GM18909 (cell line): ENCODE results near the gene IGSF23.
"Not testable (repeated sequence)": the region's sequence is repeated elsewhere in the genome, so short reads cannot be mapped to it uniquely, and the experiment has no call there.

ENCODE experiments used
- ATAC-seq: cut with Tn5 transposase; IDR thresholded peaks from one replicate; pipeline ENCODE4 v1.9.1; 2021; ENCODE audit warnings: mild to moderate bottlenecking; ENCODE audit not compliant: unreplicated experiment, poor library complexity

IGSF23 gene

DNA sequence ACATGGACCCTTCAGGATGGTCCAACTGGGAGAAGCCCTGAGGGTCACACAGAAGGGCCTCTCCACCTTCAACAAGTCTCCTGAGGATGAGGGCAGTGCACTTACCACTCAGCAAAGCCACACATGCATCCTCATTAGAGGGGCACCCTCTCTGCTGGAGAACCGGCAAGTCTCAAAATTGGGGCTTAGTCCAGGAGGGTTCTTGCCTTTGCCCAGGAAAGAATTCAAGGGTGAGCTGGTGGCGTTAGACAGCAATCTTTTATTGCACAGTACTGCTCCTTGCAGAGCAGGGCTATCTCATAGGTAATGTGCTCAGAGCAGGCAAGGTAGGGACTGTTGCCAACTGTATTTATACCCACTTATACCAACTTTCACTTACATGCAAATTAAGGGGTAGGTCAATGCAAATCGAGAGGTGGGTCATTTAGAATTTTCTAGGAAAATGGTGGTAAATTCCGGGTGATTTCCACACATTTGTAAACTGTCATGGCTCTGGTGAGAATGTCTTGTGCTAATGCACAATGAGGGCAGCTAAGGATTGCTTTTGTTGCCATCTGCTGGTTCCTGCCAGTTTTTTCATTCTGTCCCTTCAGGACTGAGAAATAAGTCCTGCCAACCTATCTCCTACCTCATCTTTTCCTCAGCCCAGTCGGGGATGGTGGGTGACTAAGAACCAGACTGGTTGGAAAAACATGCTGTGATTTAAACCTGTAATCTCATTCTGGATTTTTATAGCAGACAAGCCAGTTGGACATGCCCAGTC is 27.8 kb upstream of the IGSF23 start:
- ATAC-seq, result no peak

DNA sequence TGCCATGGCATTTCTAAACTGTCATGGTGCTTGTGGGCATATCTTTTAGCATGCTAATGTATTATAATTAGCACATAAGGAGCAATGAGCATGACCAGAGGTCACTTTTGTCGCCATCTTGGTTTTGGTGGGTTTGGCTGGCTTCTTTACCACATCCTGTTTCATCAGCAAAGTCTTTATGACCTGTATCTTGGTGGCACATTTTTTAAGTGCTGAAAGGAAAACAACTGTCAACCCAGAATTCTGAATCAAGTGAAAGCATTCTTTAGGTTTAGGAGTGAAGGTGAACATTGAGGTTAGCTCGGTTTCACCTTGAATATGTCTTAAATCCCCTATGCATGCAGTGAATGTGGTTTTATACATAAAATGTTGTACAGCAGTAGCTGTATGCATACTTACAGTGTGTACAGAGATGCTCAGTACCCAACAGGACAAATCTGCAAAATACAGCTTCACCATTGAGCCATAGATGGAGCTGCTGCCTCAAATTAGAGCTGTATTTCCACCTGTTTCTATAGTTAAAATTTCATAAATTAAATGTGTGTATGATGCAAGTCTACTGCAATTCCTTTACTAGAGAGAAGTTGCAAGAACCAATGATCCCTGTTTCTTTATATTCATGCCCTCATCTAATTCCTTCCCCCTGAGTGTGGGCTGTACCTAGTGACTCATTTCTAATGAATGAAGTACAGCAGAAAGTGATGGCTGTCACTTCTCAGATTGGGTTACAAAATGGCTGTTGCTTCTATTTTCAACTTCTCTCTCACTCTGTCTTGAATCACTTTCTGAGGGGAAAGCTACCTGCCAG is 25.2 kb upstream of the IGSF23 start:
- ATAC-seq, result no peak

DNA sequence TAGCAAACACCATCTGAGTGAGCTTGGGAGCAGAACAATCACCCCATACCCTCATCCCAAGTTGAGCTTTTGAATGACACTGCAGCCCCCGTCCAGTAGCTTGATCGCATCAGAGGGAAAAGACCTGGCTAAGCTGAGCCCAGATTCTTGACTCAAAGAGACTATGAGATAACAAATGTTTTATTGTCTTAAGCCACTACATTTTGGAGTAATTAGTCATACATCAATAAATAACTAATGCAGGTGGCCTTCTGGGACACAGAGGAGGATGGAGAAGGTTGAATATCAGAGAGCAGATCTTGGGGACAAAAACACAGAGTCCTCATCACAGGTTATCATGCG is 24.6 kb upstream of the IGSF23 start:
- ATAC-seq, result no peak

DNA sequence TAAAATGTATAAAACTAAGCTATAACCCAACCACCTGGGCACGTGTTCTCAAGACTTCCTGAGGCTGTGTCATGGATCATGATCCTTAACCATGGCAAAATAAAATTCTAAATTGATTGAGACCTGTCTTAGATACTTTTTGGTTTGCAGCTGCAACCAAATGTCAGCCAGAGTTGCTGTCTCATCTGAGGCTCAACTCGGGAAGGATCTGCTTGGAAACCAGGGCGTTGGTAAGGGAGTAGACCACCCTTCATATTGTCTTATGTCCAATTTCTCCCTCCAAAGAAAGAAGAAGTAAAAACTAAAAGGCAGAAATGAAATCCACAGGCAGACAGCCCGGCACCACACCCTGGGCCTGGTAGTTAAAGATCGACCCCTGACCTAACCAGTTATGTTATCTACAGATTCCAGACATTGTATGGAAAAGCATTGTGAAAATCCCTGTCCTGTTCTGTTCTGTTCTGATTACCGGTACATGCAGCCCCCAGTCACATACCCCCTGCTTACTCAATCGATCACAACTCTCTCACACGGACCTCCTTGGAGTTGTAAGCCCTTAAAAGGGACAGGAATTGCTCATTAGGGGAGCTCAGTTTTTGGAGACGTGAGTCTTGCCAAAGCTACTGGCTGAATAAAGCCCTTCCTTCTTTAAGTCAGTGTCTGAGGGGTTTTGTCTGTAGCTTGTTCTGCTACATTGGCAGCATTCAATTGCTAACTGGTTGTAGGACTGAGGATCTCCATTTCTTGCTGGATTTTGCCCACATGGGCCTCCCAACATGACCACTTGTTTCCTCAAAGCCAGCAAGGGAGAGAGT is 22.9 kb upstream of the IGSF23 start:
- ATAC-seq, result no peak

DNA sequence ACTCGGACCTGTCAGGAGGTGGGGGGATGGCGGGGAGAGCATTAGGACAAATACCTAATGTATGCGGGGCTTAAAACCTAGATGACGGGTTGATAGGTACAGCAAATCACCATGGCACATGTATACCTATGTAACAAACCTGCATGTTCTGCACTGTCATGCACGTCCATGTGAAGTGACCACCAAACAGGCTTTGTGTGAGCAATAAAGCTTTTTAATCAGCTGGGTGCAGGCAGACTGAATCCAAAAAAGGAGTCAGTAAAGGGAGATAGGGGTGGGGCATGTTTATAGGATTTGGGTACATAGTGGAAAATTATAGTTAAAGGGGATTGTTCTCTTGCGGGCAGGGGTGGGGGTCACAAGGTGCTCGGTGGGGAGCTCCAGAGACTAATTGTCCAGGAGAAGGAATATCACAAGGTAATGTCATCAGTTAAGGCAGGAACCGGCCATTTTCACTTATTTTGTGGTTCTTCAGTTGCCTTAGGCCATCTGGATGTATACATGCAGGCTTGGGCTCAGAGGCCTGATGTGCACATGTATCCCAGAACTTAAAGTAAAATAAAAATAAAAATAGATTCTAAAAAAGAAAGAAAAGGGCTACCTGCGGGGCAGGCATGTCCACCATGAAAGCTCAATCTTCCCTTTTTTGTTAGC is 21.9 kb upstream of the IGSF23 start:
- not testable (repeated sequence) for ATAC-seq

DNA sequence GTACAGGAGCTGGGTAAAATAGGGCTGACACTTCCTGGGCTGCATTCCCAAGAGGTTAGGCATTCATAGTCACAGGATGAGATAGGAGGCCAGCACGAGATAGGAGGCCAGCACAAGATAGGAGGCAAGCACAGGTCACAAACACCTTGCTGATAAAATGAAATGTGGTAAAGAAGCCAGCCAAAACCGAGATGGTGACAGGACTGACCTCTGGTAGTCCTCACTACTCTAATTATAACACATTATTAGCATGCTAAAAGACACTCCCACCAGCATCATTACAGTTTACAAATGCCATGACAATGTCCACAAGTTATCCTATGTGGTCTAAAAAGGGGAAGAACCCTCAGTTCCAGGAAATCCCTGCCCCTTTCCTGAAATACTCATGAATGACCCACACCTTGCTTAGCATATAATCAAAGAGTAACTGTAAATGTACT is 20.9 kb upstream of the IGSF23 start:
- no peak for ATAC-seq

DNA sequence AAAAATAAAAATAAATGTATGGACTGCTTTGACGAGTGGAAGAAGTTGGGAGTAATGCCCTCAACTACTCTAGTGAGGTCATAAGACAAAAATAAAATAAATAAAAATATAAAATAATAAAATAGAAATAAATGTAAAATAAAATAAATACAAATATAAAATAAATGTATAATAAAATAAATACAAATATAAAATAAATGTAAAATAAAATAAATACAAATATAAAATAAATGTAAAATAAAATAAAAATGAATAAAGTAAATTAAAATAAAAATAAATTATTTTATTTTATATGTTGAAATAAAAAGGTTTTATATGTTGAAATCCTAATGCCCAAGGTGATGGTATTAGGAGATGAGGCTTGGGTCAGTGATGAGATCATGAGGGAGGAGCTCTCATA is 20.1 kb upstream of the IGSF23 start:
- ATAC-seq, result no peak

DNA sequence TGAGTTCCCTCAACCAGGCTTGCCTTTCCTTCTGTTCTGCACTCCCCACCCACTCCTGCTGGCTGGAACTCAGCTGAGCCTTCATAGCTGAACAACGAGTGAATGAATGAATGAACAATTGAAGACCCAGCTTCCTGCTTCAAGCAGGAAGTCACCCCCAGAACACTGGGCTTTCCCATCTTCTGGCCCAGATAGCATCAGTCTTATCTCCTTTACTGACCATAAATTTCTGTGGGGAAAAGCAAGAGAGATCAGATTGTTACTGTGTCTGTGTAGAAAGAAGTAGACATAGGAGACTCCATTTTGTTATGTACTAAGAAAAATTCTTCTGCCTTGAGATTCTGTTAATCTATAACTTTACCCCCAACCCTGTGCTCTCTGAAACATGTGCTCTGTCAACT is 19.5 kb upstream of the IGSF23 start:
- not testable (repeated sequence) for ATAC-seq

DNA sequence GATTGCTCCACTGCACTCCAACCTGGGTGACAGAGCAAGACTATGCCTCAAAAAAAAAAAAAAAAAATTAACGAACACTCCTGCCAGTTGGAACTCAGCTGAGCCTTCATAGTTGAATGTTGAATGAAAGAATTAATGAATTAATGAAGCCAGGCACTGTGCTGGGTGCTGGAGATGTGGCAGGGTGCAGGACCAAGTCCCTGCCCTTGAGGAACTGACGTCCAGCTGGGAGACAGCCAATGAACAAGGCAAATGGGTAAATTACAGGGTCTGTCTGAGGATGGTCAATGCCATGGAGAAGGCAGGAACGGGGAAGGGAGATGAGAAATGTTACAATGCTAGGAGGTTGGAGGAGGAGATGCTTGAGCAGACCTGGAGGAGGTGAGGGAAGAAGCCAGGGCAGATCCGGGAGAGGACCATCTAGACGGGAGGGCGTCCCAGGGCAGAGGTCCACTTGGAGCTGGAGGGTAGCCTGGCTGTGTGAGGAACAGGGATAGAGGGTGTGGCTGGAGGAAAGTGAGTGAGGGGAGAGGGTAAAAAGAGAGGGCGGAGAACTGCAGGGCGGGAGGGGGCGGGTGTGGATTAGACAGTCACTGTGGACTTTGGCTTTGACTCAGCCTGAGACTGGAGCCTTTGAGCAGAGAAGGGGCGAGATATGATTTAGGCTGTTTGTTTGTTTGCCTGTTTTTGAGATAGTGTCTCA is 16.8 kb upstream of the IGSF23 start:
- ATAC-seq, result no peak

DNA sequence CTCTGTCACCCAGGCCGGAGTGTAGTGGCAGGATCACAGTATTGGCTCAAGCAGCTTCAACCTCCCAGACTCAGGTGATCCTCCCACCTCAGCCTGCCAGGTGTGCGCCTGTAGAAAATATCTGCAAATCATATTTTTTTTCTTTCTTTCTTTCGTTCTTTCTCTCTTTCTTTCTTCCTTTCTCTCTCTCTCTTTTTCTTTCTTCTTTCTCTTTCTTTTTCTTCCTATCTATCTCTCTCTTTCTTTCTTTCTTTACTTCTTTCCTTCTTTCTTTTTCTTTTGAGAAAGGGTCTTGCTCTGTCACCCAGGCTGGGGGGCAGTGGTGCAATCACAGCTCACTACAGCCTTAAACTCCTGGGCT is 16.3 kb upstream of the IGSF23 start:
- ATAC-seq, result no peak

DNA sequence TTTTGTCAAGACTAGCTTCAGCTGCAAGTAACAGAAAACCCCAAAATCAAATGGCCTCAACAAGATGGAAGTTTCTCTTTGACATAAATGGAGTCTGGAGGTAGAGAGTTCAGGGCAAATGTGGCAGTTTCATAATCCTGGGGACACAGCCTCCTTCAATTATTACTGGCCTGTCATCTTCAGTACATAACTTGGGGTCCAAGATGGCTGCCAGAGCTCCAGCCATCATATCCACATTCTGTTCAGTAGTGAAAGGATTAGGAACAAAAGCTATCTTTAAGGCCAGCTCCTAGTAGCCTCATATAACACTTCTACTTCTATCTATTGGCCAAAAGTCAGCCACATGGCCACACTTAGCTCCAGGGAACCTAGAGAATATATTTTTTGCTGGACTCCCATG is 15.0 kb upstream of the IGSF23 start:
- ATAC-seq, result no peak

DNA sequence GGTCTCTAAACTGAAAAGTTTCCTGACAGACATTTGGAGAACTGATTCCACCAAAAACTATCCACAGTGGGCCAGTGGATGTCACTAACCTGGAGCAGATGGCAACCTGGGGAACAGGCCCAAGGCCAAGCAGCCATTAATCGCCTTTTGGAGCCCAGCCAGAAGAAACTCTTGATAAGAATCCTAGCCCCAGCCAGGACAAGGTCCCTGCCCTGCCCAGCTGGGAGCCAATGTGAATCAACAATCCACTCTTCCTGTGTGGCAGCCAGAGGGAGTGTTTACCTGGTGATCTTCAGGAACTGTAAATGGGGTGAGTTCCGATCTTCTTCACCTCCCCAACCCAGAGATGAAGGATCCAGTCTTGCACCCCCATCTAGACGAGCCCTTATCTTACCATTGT is 14.5 kb upstream of the IGSF23 start:
- ATAC-seq, result no peak

DNA sequence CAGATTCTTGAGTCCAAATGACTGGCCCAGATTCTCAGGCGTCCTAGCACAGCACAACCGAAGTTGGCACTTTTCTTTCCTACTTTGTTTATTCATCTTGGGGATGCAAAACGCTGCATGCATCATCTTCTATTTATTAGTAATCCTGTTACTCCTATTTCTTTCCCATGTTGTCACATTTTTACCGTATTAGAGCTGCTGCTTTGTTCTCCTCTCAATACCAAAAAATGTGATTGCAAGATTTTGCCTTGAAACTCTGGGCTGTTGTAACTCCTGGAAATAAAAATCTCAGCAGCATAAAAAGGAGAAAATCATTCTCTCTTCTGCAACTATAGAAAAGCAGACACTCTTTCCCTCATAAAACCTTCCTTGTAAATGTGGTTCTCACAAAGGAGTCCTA is 12.9 kb upstream of the IGSF23 start:
- no peak for ATAC-seq

DNA sequence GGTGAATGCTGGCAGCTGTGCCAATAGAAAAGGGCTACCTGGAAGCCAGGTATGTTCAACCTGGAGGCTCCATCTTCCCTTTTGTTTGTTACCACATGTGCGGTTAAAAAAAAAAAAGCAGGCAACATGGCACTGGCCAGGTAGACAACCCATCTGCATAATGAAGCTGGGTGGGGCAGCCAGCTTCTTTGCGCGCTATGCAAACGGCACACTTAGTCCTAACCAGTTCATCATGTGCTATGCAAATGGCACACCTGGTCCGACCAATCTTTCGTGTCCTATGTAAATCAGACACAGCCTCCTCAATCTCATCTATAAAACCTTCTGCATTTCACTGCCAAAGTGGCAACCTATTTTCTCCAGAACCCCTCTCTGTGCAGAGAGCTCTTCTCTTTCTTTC is 11.3 kb upstream of the IGSF23 start:
- ATAC-seq, result no peak

DNA sequence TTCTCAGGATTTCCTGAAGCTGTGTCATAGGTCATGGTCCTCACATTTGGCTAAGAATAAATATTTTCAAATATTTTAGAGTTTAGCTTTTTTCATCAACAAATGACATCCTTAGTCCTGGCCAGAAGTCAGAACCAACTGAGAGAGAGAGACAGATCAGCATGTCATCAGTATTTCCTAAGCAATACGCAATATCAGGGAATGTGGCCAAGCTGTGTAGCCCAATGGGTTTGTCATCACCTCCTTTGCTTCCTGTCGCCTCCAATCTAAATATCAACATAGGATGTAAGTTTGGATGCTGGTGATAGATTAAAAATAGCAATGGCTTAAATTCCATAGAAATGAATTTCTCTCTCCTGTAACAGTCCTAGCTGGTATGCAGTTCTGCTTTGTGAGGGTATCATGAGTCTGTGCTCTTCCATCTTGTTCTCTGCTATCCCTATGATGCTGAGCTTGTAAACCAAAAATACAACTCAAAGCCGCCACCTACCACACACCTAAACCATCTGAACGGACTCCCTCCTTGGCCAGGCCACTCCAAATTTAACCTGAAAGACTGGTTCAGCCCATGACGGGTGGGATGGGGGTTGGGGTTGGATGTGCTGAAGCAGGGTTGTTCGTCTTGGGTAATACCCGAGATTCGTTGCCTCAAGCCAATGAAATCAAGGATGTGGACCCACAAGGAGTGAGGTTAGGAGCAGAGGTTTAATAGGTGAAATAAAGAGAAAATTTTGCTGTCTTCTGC is 10.0 kb upstream of the IGSF23 start:
- no peak for ATAC-seq

DNA sequence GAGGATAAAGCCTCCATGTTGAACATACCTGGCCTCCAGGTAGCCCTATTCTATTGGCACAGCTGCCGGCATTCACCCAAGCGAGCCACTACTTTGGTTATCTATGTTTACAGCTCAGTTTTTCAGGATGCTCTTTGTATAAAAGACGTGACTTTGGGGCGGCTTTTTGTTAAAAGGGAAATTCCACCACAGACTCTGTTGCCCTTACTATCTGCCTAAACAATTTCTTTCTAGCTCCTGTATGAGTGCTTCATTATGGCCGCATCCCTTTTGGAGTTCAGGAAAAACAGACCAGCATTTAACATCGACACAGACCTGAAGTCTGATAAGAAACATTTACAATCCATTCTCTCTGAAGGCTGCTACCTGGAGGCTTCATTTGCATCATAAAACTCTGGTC is 9.1 kb upstream of the IGSF23 start:
- ATAC-seq, result no peak

DNA sequence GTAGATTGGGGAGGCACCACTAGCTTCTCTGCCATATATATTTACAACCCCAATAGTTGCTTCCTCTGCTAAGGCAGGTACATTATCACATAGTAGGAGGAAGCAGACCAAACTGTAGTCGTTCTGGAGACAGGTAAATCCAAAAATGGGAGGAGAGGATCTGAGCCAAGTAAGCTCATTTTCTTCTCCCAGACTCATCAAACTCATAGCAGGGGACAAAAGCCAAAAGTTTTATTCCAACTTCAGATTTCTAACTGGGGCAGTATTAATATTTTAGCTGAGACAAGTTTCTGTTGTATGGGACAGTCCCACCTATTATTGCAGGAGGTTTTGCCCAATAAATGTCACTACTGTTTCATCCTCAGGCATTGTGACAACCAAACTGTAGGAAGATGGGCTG is 7.8 kb upstream of the IGSF23 start:
- no peak for ATAC-seq

DNA sequence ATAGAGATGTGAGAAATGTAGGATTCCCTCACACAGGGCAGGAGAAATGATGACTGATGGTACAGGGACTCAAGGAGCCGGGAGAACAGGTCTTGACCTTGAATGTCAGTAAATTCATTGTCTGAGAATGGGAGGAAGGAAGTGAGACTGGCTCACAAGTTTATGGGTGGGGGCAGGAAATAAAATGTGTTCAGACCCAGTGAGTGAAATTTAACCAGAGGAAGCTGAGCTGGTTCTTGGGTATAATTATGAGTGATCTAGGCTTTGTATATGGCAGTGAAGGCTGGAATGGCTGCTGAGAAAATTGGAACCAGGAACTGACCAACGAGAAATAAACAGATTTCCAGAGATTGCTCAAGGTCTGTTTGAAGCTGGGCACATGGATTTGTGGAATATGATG is 6.3 kb upstream of the IGSF23 start:
- ATAC-seq, result no peak

DNA sequence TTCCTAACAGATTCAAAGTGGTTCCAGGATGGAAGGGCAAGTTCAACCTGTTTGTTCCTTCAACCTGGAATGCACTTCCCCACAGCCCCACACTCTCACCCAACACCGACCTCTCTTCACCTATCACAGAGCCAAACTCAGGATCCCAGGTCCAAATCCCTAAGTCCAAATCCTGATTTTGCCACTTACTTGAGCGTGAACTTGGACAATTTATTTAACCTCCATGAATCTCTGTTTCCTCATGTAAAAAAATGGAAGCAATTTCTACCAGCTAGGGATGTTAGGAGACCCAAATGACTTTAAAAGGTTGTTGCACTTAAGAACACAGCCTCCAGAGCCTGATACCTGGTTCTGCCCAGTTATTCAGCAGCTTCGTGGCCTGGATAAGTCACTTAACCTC is 5.4 kb upstream of the IGSF23 start:
- no peak for ATAC-seq
